Measurements from ENCODE around the gene DHRS7B.
A peak's percentile ranks its signal among the peaks of the same experiment; 100 is the strongest.
"Not testable (repeated sequence)": the region's sequence is repeated elsewhere in the genome, so short reads cannot be mapped to it uniquely, and the experiment has no call there.

The DHRS7B gene

DNA sequence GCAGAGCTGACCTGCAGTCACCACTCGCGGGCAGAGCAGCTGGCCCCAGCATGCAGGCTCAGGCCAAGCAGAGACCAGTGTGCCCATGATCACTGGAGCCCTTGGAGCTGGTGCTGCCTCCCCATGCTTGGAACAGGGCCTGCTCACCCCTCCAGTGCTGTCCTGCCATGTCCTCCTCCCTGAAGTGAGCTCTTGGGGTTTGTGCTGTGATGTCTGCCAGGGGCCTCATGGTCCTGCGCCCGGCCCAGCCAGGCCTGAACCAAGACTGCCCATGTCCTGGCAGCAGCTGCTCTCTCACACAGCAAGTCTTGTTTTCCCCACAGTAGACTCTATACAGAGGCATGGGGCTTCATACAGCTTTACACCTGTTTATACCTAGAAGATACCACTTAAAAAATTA lies 62.6 kb downstream of the DHRS7B start:
- ATAC-seq (ENCODE audit: low read depth): no peak
- no peak overlapping the region for H3K27ac Mint-ChIP-seq

DNA sequence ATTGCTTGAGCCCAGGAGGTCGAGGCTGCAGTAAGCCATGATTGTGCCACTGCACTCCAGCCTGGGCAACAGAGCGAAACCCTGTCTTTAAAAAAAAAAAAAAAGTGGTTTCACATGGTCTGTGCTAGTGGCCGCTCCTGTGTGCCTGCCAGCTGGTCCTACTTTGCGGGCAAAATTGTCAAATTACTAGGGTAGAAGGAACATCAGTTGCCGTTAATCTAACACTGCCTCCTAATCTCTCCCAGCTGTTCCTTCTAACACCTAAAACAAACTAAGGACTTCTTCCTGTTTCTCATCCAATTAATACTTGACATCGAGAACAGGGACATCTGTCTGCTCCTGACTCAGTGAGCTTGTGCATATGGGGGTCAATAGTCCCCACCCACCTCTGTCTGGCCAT lies 63.3 kb downstream of the DHRS7B start:
- H3K27ac Mint-ChIP-seq: no peak overlapping the region
- peaks cover 8% of the 10 kb centered on the region for H3K36me3 Mint-ChIP-seq
- no peaks in the 10 kb centered on the region for H3K9me3 Mint-ChIP-seq
- no peak overlapping the region for H3K4me3 Mint-ChIP-seq
- H3K4me1 Mint-ChIP-seq: no peaks in the 10 kb centered on the region
- no peak for DNase-seq (ENCODE audit: low spot score in 2 of 2)
- H3K27me3 Mint-ChIP-seq: no peaks in the 10 kb centered on the region
- ATAC-seq (ENCODE audit: low read depth): no peak

More for the DNA sequence above, 62.6 kb downstream of the DHRS7B start:
- Mint-ChIP-seq H3K4me3 (no peak overlapping the region), H3K36me3 (peaks cover 14% of the 10 kb centered on the region), H3K9me3 (no peaks in the 10 kb centered on the region), H3K27me3 (no peaks in the 10 kb centered on the region), H3K4me1 (no peaks in the 10 kb centered on the region)
- DNase-seq (ENCODE audit: low spot score in 2 of 2): no peak

DNA sequence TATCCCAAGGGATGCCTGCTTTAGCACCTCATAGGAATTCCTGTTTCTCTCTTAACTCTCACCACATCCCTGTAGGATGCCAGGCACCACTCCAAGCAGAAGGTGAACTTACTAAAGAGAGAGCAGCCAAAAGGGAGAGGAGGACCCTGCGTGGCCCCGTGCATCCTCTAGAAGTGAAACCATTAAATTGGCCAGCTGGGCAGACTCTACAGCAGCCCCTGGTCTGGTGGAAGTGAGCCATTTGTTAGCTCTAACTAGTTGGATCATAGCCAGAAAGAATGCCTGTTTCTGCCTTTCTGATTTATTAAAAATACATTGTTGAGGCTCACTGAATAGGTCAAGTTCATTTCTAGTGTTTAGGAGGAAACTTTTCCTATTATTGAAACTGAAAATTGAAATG lies 64.9 kb downstream of the DHRS7B start:
- Mint-ChIP-seq H3K27me3 (no peaks in the 10 kb centered on the region), H3K36me3 (peaks cover 10% of the 10 kb centered on the region), H3K4me1 (no peaks in the 10 kb centered on the region), H3K9me3 (no peaks in the 10 kb centered on the region), H3K27ac (no peak overlapping the region), H3K4me3 (no peak overlapping the region)
- no peak for DNase-seq (ENCODE audit: low spot score in 2 of 2)
- ATAC-seq (ENCODE audit: low read depth): no peak

DNA sequence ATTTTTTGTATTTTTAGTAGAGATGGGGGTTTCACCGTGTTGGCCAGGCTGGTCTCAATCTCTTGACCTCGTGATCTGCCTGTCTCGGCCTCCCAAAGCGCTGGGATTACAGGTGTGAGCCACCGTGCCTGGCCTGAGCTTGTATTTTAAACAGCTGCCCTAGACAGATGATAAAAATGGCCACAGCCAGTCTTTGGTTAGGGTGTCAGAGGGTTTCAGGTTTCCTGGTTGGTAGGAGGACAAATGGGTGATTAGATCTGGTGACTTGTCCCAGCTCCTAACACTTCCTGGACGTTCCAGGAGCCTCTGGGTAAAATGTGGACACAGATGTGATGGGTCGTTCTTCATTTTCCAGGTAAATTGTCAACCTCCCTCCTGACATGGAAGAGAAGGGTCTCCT lies 65.7 kb downstream of the DHRS7B start:
- H3K9me3 Mint-ChIP-seq; H3K4me1 Mint-ChIP-seq; DNase-seq (ENCODE audit: low spot score in 2 of 2); H3K27me3 Mint-ChIP-seq; H3K27ac Mint-ChIP-seq; ATAC-seq (ENCODE audit: low read depth); H3K4me3 Mint-ChIP-seq: not testable (repeated sequence)
- peaks cover 12% of the 10 kb centered on the region for H3K36me3 Mint-ChIP-seq

DNA sequence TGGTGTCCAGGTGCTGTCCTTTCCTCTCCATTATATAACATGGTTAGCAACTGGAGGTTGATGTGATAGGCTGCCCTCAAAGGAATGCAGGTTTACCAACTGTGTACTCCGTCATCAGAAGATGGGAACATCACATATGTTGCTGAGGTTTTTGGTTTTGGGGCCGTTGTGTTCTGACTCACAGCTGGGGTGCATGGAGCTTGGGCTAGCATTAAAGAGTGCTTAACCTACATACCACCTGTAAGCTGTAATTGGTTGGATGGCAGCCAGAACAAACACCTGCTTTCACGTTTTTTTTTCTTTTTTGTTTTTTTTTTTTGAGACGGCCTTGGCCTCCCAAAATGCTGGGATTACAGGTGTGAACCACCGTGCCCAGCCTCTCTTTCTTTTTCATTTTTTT lies 66.3 kb downstream of the DHRS7B start:
- no peak overlapping the region for H3K4me3 Mint-ChIP-seq
- H3K36me3 Mint-ChIP-seq: peaks cover 13% of the 10 kb centered on the region
- ATAC-seq (ENCODE audit: low read depth) (no peak), DNase-seq (ENCODE audit: low spot score in 2 of 2) (no peak)
- H3K4me1 Mint-ChIP-seq: no peaks in the 10 kb centered on the region
- H3K27ac Mint-ChIP-seq: no peak overlapping the region
- H3K9me3 Mint-ChIP-seq: no peaks in the 10 kb centered on the region
- no peaks in the 10 kb centered on the region for H3K27me3 Mint-ChIP-seq

DNA sequence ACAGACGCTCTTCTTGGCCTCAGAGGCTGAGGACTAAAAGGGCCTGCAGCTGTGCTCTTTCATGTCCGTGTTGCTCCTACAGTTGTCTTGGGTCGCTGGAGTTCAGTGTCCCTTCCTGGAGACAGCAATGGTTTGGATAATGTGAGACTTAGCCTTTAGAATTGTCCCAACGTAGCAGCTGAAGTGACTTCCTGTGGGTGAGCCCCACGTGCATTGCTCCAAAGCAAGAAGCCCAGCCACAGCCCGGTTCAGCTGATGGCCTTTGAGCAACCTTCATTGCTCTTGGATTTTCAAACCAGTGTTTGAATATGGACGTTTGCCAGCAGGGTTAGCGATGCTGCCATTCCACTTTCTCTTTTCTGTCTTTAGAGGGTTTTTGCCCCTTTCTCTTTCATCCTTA lies 67.5 kb downstream of the DHRS7B start:
- peaks cover 16% of the 10 kb centered on the region for H3K36me3 Mint-ChIP-seq
- no peak for DNase-seq (ENCODE audit: low spot score in 2 of 2)
- H3K4me1 Mint-ChIP-seq: no peaks in the 10 kb centered on the region
- H3K9me3 Mint-ChIP-seq: no peaks in the 10 kb centered on the region
- H3K27ac Mint-ChIP-seq: peak overlapping the region; percentile 53
- no peak overlapping the region for H3K4me3 Mint-ChIP-seq
- no peaks in the 10 kb centered on the region for H3K27me3 Mint-ChIP-seq
- no peak for ATAC-seq (ENCODE audit: low read depth)

DNA sequence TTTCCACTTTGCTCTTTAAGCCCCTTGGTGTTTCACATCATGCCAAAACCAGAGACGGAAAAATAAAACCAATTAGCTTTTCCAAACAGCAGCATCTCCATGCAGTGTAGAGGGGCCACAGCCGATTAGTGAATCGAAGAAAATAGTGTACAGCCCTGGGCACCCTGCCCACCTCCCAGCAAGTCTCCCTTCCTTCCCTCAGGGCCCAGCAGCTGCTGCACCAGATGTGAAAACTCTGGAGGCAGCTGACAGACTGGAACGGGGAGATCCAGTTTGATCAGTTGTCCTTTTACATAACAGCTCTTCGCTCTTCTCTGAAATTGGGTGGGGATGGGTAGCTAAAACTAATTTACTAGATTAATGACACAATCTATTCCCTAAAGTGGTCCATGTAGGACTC lies 67.9 kb downstream of the DHRS7B start:
- H3K27me3 Mint-ChIP-seq: no peaks in the 10 kb centered on the region
- peaks cover 16% of the 10 kb centered on the region for H3K36me3 Mint-ChIP-seq
- H3K4me1 Mint-ChIP-seq: peaks cover 2% of the 10 kb centered on the region
- DNase-seq (ENCODE audit: low spot score in 2 of 2) (no peak), ATAC-seq (ENCODE audit: low read depth) (no peak)
- H3K9me3 Mint-ChIP-seq: no peaks in the 10 kb centered on the region
- H3K4me3 Mint-ChIP-seq: no peak overlapping the region
- H3K27ac Mint-ChIP-seq: peak overlapping the region; percentile 53

DNA sequence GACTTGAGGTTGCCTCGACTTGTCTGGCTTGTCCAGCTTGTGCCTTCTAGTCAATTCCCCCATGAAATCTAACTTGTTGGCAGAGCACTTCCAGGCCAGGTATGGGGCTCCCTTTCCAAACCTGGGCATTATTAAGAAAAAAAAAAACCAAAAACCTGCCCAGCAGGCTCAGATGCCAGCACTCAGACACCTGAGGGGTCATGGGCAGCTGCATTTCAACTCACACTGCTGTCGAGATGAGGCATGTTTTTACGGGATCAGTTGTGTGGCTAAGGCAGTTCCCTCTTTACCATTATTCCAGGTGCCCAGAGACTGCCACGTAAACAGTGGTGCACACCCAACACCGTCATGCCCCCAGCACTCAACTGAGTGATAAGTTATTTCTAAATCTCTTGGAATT lies 69.4 kb downstream of the DHRS7B start:
- Mint-ChIP-seq H3K4me3 (no peak overlapping the region), H3K27me3 (no peaks in the 10 kb centered on the region), H3K9me3 (no peaks in the 10 kb centered on the region), H3K36me3 (peaks cover 11% of the 10 kb centered on the region), H3K4me1 (peaks cover 13% of the 10 kb centered on the region), H3K27ac (no peak overlapping the region)
- DNase-seq (ENCODE audit: low spot score in 2 of 2) (no peak), ATAC-seq (ENCODE audit: low read depth) (no peak)

DNA sequence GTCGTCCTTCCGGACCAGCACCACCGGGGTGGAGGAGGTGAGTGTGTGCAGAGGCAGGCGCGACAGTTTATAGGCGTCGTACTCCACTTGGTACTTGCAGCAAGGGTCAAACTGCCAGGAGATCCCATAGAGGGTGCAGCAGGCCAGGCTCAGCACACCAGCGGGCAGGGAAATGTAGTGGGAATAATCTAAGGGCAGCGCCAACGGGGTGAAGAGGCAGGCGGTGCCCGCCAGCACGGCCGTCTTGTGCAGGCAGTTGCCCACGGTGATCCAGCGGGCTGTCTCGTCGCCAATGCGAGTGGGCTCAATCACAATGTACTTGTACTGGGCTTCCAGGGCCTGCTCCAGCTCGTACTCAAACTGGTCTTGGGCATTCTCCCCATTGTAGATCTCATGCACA lies 71.6 kb downstream of the DHRS7B start:
- no peak overlapping the region for H3K27ac Mint-ChIP-seq
- peaks cover 13% of the 10 kb centered on the region for H3K4me1 Mint-ChIP-seq
- no peaks in the 10 kb centered on the region for H3K27me3 Mint-ChIP-seq
- H3K4me3 Mint-ChIP-seq: no peak overlapping the region
- DNase-seq (ENCODE audit: low spot score in 2 of 2) (no peak), ATAC-seq (ENCODE audit: low read depth) (no peak)
- H3K9me3 Mint-ChIP-seq: no peaks in the 10 kb centered on the region
- H3K36me3 Mint-ChIP-seq: peaks cover 11% of the 10 kb centered on the region

DNA sequence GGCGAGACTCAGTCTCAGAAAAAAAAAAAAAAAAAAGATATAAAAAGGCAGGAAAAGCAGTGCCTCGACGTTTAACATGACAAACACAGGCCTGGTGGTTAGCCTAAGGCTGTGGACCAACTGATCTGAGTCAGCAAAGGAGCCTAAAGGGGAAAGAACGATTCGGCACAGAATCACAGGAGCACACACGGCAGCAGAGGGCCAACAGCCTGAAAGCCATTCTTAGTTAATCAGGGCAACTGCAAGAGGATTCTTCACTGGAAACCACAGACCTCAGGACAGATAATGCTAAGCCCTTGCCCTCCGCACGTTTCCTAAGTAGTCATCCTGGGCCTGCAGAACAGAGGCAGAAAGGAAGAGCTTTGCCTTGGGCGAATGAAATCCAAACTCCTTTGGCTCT lies 72.5 kb downstream of the DHRS7B start:
- H3K4me3 Mint-ChIP-seq: no peak overlapping the region
- H3K9me3 Mint-ChIP-seq: no peaks in the 10 kb centered on the region
- H3K27me3 Mint-ChIP-seq: no peaks in the 10 kb centered on the region
- H3K4me1 Mint-ChIP-seq: peaks cover 13% of the 10 kb centered on the region
- peaks cover 11% of the 10 kb centered on the region for H3K36me3 Mint-ChIP-seq
- no peak overlapping the region for H3K27ac Mint-ChIP-seq
- DNase-seq (ENCODE audit: low spot score in 2 of 2) (no peak), ATAC-seq (ENCODE audit: low read depth) (no peak)

DNA sequence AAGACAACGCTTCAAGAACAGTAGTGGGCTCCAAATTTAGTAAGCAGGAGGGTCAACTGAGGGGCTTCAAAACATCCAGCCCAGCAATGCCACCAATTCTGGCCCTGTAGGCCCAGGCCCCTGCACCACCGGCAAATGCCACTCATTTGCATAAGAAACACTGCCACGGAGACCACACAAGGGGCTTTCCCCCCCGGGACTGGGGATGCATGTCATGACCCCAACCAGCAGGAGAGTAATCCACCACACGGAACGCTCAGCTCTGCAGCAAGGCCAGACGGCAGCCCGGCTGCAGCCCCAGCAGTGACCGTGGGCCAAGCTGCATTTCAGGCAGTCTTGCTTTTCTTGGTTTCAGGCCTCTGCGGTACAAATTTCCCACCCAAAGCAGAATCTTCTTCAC lies 73.1 kb downstream of the DHRS7B start:
- no peak overlapping the region for H3K27ac Mint-ChIP-seq
- DNase-seq (ENCODE audit: low spot score in 2 of 2) (no peak), ATAC-seq (ENCODE audit: low read depth) (peak; percentile 84)
- no peaks in the 10 kb centered on the region for H3K9me3 Mint-ChIP-seq
- H3K4me3 Mint-ChIP-seq: no peak overlapping the region
- peaks cover 11% of the 10 kb centered on the region for H3K36me3 Mint-ChIP-seq
- no peaks in the 10 kb centered on the region for H3K27me3 Mint-ChIP-seq
- H3K4me1 Mint-ChIP-seq: peaks cover 19% of the 10 kb centered on the region

DNA sequence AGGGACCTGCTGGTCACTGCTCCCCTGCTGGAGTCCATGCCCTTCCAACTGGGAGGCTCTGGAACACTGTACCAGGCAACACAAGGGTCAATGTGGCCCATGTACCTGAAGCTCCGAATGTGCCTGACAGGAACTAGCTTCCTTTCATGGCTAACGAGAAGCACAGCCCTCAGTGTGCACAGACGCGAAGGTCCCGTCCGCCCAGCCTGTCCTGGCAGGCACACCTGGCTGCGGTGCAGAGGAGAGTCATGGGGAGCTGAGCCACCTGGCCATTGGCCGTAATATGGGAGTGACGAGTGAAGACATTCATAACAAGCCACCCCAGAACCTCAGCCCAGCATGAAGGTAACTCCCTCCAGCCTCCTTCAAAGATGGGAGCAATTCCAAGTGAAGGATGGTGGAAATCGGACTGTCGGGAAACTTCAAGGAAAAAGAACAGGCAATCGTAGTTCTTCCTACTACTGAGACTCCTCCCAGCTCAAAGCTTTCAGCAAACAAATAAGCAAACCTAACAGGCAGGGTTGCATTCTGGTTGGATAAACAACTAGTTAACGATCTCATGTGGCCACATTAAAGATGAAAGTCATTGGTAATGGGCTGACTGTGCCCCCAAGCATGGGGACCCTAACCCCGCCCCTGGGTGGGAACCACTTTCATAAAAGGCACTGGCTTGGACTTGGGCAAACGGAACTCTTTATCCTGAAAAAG lies 74.0 kb downstream of the DHRS7B start:
- peaks cover 24% of the 10 kb centered on the region for H3K4me1 Mint-ChIP-seq
- ATAC-seq (ENCODE audit: low read depth) (no peak), DNase-seq (ENCODE audit: low spot score in 2 of 2) (no peak)
- H3K36me3 Mint-ChIP-seq: peaks cover 11% of the 10 kb centered on the region
- H3K4me3 Mint-ChIP-seq: no peak overlapping the region
- H3K27ac Mint-ChIP-seq: no peak overlapping the region
- H3K27me3 Mint-ChIP-seq: no peaks in the 10 kb centered on the region
- H3K9me3 Mint-ChIP-seq: no peaks in the 10 kb centered on the region

DNA sequence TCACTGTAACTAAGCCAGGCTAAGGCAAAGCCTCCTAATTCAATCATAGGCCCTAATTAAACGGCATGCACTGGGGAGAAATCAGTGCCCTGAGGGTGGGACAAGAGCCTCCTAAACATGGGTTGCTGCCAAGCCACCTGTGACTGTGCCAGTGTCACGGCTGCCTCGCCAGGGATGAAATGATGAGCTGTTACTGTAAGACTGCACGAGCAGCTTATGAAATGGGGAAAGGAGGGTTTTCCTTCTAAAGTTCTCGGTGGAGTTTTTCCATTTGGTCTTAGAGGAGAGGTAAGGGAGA lies 74.5 kb downstream of the DHRS7B start:
- Mint-ChIP-seq H3K27me3 (no peaks in the 10 kb centered on the region), H3K4me3 (no peak overlapping the region), H3K36me3 (peaks cover 11% of the 10 kb centered on the region), H3K9me3 (no peaks in the 10 kb centered on the region), H3K27ac (no peak overlapping the region), H3K4me1 (peaks cover 29% of the 10 kb centered on the region)
- no peak for DNase-seq (ENCODE audit: low spot score in 2 of 2)
- ATAC-seq (ENCODE audit: low read depth): no peak

DNA sequence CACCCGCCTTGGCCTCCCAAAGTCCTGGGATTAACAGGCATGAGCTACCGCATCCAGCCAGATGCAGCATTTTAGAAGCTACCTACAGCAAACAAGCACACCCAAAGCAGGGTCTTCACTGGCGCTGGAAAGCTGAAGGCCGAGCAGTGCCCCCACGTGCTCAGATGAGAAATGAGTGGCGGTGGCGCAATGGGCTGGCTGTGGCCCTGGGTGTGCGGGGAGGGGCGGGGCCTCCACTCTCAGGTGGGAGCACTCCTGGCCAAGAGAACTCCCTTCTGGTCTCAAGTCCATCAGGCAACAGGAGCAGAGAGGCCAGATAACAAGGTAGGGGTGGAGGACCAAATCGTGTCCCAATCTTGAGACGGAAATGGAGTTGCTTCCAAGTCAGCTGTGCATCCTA lies 75.1 kb downstream of the DHRS7B start:
- ATAC-seq (ENCODE audit: low read depth) (no peak), DNase-seq (ENCODE audit: low spot score in 2 of 2) (no peak)
- peaks cover 8% of the 10 kb centered on the region for H3K36me3 Mint-ChIP-seq
- no peaks in the 10 kb centered on the region for H3K9me3 Mint-ChIP-seq
- H3K27ac Mint-ChIP-seq: no peak overlapping the region
- H3K27me3 Mint-ChIP-seq: no peaks in the 10 kb centered on the region
- H3K4me3 Mint-ChIP-seq: no peak overlapping the region
- H3K4me1 Mint-ChIP-seq: peaks cover 29% of the 10 kb centered on the region

DNA sequence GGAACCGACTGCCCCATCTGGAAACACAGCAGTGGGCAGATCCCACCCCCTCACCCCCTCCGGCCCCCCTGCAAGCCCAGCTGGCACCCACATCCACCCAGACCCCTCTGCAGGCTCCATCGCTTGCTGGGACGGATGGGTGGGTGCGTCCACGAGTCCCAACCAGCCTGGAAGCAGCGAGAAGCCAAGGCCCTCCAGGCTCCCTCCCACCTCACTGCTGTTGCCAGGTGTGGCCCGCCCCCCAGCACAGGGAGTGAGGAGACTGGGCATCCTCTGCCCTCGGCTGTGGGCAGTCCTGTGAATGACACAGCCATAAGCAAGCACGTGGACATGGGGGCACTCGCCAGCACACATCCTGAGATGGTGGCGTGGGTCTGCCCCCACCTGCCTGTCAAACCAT lies 75.7 kb downstream of the DHRS7B start:
- no peaks in the 10 kb centered on the region for H3K9me3 Mint-ChIP-seq
- no peak overlapping the region for H3K4me3 Mint-ChIP-seq
- ATAC-seq (ENCODE audit: low read depth) (no peak), DNase-seq (ENCODE audit: low spot score in 2 of 2) (no peak)
- H3K27ac Mint-ChIP-seq: no peak overlapping the region
- H3K27me3 Mint-ChIP-seq: no peaks in the 10 kb centered on the region
- H3K4me1 Mint-ChIP-seq: peaks cover 29% of the 10 kb centered on the region
- peaks cover 7% of the 10 kb centered on the region for H3K36me3 Mint-ChIP-seq

Data from memory B cell (primary cell).